PFSK-1 (cell line): ENCODE data around the gene SPRR5.

ENCODE experiments used
- FOXP2 ChIP-seq: optimal IDR thresholded peaks from 2 replicates; pipeline ENCODE3; 2011; ENCODE audit warnings: borderline replicate concordance, control low read depth, inconsistent platforms; ENCODE audit not compliant: insufficient read depth; ENCODE audit errors: extremely low read length, extremely low read depth
- POLR2AphosphoS5 ChIP-seq: IDR thresholded peaks from 2 replicates; pipeline ENCODE4 v1.6.1; 2012; ENCODE audit warnings: low read depth, mild to moderate bottlenecking, control low read depth, low read length, moderate library complexity
- REST ChIP-seq, 2 experiments: IDR thresholded peaks; 2 replicates each; pipeline versions ENCODE4 v1.6.1 to v1.8.0; 2011 to 2012; ENCODE audit warnings: low read depth in 2 of 2, low read length in 2 of 2, control low read depth in 1 of 2, inconsistent platforms in 1 of 2, mild to moderate bottlenecking in 1 of 2, moderate library complexity in 1 of 2; ENCODE audit not compliant: insufficient read depth in 1 of 2
- SIN3A ChIP-seq: IDR thresholded peaks from 2 replicates; pipeline ENCODE4 v1.6.1; 2012; ENCODE audit warnings: mild to moderate bottlenecking, low read length, moderate library complexity, borderline replicate concordance; ENCODE audit not compliant: insufficient read depth
- TAF1 ChIP-seq: IDR thresholded peaks from 2 replicates; pipeline ENCODE4 v1.6.1; 2012; ENCODE audit warnings: low read length, control low read depth, borderline replicate concordance; ENCODE audit not compliant: insufficient read depth

The SPRR5 gene

GRCh38 chr1:152906023-152906565, 40.9 kb upstream of the SPRR5 start:
- TF ChIP-seq FOXP2: no peak
- no peak for TF ChIP-seq REST (IDR thresholded peaks at IDR 0.05; ENCODE audit: insufficient read depth in 1 of 2, low read depth in 2 of 2, low read length in 2 of 2)
- TF ChIP-seq SIN3A: no peak
- TF ChIP-seq TAF1: no peak
- TF ChIP-seq POLR2AphosphoS5: no peak

- no peak for TF ChIP-seq TAF1
- TF ChIP-seq REST (IDR thresholded peaks at IDR 0.05; ENCODE audit: insufficient read depth in 1 of 2, low read depth in 2 of 2, low read length in 2 of 2): no peak
- TF ChIP-seq POLR2AphosphoS5: no peak
- no peak for TF ChIP-seq FOXP2
- no peak for TF ChIP-seq SIN3A
These were observed 39.1 kb upstream of the SPRR5 start, which contains the start of gene IVL for GRCh38 chr1:152907686-152908601. Gene IVL (plus strand): TSS chr1:152908546. CDS start chr1:152909798, 1,252 bp downstream.

- TF ChIP-seq REST (IDR thresholded peaks at IDR 0.05; ENCODE audit: insufficient read depth in 1 of 2, low read depth in 2 of 2, low read length in 2 of 2) (no peak), FOXP2 (no peak), SIN3A (no peak), TAF1 (no peak), POLR2AphosphoS5 (no peak)
These were observed 37.8 kb upstream of the SPRR5 start for GRCh38 chr1:152909206-152909605.

- TF ChIP-seq REST (IDR thresholded peaks at IDR 0.05; ENCODE audit: insufficient read depth in 1 of 2, low read depth in 2 of 2, low read length in 2 of 2) (no peak), SIN3A (no peak), FOXP2 (no peak), POLR2AphosphoS5 (no peak), TAF1 (no peak)
These were observed 34.5 kb upstream of the SPRR5 start for GRCh38 chr1:152912471-152912870.
